ENCODE data around the gene CYP20A1. TPM values are rescaled to one million over a fixed set of nuclear protein-coding genes. Genes with fewer than 3 reads are reported as not detected.
A peak's percentile ranks its signal among the peaks of the same experiment; 100 is the strongest.
"Not testable (repeated sequence)": the region's sequence is repeated elsewhere in the genome, so short reads cannot be mapped to it uniquely, and the experiment has no call there.

CYP20A1 gene
- 10 to 100 TPM; 12.0 to 12.2 TPM for total RNA-seq

DNA sequence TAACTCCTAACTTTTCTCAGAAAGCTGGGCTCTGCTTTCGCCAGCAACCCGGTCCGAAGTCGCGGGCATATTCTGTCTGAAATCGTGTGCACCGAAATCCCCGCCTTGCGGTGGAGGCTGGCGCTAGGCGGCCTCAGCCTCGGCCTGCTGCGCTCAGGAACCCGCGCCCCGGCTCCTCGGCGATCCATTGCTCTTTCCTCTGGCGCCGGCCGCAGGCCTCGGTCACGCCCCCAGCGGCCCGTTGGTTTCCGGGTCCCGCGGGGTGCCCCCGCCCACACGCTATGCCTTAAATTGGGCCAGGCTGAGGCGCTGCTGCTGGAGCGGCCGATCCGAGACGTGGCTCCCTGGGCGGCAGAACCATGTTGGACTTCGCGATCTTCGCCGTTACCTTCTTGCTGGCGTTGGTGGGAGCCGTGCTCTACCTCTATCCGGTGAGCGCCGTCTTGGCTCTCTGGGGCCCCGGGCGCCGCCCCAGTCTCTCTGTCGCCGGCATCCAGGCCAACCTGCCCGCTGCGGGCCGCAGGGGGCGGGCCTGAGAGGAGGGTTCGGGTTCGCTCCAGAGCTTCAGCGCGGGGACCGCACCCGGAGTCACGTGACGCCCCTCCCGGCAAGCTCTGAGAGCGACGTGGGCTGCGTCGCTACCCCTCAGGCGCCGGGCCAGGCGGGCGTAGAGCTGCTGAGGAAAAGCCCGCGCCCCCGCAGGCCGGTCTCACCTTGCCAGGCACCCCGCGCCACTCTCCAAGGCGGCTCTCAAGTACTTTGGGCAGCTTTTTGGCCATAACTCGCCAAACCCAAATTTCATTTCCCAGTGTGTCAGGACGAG is at the start of gene CYP20A1:
TSS of gene CYP20A1 (plus strand) at position 315 of the 823 bp plus-strand sequence. CDS start at position 360, 45 bp downstream.
- peak; percentile 97 for DNase-seq
- CTCF ChIA-PET, result interaction anchor here (0.6 to 2.2 kb wide), 7 partner anchors 10 to 860 kb away, joined by 3 to 6 read pairs (median 3); no protein-coding TSS in a partner anchor
- Mint-ChIP-seq H3K4me3 (peak within 1 kb of the TSS; percentile 94), H3K4me1 (ENCODE audit: low read depth) (peaks cover 35% of the 10 kb centered on the region), H3K9me3 (no peaks in the 10 kb centered on the region), H3K36me3 (ENCODE audit: low read depth) (peaks cover 23% of the 10 kb centered on the region), H3K27ac (peak within 1 kb of the TSS; percentile 98), H3K27me3 (ENCODE audit: low read depth) (no peaks in the 10 kb centered on the region)
- intact Hi-C loops (cut with micrococcal nuclease), result loop anchor here (1.0 to 10.0 kb wide), 14 partner anchors 14 to 1206 kb away; partner anchors contain the start of genes ABI2, FAM117B, FZD7 and ICA1L

DNA sequence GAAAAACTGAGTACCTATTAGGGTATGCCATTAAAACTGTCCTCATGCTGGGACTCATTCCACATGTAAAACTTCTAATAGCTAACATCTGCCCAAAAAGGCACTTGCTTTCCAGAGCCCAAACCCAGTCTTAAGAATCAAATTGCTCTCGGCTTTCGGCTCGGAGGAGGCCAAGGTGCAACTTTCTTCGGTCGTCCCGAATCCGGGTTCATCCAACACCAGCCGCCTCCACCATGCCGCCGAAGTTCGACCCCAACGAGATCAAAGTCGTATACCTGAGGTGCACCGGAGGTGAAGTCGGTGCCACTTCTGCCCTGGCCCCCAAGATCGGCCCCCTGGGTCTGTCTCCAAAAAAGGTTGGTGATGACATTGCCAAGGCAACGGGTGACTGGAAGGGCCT is 48.3 kb upstream of the CYP20A1 start:
- H3K27ac Mint-ChIP-seq; H3K4me3 Mint-ChIP-seq; H3K4me1 Mint-ChIP-seq (ENCODE audit: low read depth); H3K36me3 Mint-ChIP-seq (ENCODE audit: low read depth); H3K27me3 Mint-ChIP-seq (ENCODE audit: low read depth); H3K9me3 Mint-ChIP-seq; DNase-seq; intact Hi-C loops (cut with micrococcal nuclease): not testable (repeated sequence)
- CTCF ChIA-PET, result interaction anchor here (0.6 kb wide), 1 partner anchor 168 kb away, joined by 3 read pairs; no protein-coding TSS in a partner anchor

DNA sequence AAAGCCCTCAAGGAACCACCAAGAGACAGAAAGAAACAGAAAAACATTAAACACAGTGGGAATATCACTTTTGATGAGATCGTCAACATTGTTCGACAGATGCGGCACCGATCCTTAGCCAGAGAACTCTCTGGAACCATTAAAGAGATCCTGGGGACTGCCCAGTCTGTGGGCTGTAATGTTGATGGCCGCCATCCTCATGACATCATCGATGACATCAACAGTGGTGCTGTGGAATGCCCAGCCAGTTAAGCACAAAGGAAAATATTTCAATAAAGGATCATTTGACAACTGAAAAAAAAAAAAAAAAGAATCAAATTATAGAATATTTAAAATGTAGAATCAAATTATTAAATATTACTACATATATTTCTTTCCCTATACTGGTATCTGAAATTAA is 47.8 kb upstream of the CYP20A1 start:
- H3K9me3 Mint-ChIP-seq; H3K27me3 Mint-ChIP-seq (ENCODE audit: low read depth); H3K4me3 Mint-ChIP-seq; CTCF ChIA-PET; intact Hi-C loops (cut with micrococcal nuclease); H3K36me3 Mint-ChIP-seq (ENCODE audit: low read depth); H3K27ac Mint-ChIP-seq; H3K4me1 Mint-ChIP-seq (ENCODE audit: low read depth); DNase-seq: not testable (repeated sequence)

- CTCF ChIA-PET, result interaction anchor here (0.6 kb wide), 1 partner anchor 200 kb away, joined by 3 read pairs; no protein-coding TSS in a partner anchor
These were observed 46.9 kb upstream of the CYP20A1 start for GRCh38 chr2:203191961-203192360.

DNA sequence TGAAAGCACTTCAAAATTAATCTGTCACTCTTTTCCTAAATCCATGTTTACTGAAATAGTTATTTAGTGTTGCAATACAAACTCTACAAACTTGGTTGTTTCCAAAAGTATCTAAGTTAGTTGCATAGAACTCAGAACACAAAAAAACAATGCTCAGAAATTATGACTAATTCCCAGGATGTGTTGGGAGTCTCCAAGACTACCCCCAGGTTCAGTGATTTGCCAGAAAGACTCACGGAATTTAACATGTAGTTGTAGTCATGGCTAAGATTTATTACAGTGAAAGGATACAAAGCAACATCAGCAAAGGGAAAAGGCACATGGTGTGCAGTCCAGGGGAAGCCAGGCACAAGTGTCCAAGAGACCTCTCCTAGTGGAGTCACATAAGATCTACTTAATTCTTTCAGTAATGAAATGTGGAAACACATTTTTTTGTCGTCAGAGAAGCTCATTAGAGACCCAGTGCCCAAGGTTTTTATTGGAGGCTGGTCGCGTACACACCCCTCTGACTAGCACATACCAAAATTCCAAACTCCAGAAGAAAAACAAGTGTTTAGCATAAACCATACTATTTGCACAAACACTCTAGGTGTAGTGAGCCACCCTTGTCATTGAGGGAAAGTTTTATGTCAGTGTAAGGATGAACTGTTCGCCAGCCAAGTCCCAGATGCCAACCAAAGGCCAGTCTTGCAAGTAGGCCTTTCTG is 43.3 kb upstream of the CYP20A1 start:
- H3K27ac Mint-ChIP-seq, result no peak overlapping the region
- peaks cover 4% of the 10 kb centered on the region for H3K36me3 Mint-ChIP-seq (ENCODE audit: low read depth)
- no peaks in the 10 kb centered on the region for H3K4me1 Mint-ChIP-seq (ENCODE audit: low read depth)
- intact Hi-C loops (cut with micrococcal nuclease), result no loop called here
- no peaks in the 10 kb centered on the region for H3K9me3 Mint-ChIP-seq
- CTCF ChIA-PET, result no interaction called here
- no peak overlapping the region for H3K4me3 Mint-ChIP-seq
- no peak for DNase-seq
- no peaks in the 10 kb centered on the region for H3K27me3 Mint-ChIP-seq (ENCODE audit: low read depth)

More at GRCh38 chr2:203191961-203192360, 46.9 kb upstream of the CYP20A1 start:
- Mint-ChIP-seq H3K27ac (no peak overlapping the region), H3K4me3 (no peak overlapping the region), H3K4me1 (ENCODE audit: low read depth) (no peaks in the 10 kb centered on the region), H3K9me3 (no peaks in the 10 kb centered on the region), H3K36me3 (ENCODE audit: low read depth) (peaks cover 8% of the 10 kb centered on the region), H3K27me3 (ENCODE audit: low read depth) (no peaks in the 10 kb centered on the region)
- DNase-seq, result no peak
- intact Hi-C loops (cut with micrococcal nuclease), result no loop called here

GRCh38 chr2:203200866-203201265 is 38.0 kb upstream of the CYP20A1 start:
- no peaks in the 10 kb centered on the region for H3K27me3 Mint-ChIP-seq (ENCODE audit: low read depth)
- intact Hi-C loops (cut with micrococcal nuclease), result no loop called here
- no peak for DNase-seq

DNA sequence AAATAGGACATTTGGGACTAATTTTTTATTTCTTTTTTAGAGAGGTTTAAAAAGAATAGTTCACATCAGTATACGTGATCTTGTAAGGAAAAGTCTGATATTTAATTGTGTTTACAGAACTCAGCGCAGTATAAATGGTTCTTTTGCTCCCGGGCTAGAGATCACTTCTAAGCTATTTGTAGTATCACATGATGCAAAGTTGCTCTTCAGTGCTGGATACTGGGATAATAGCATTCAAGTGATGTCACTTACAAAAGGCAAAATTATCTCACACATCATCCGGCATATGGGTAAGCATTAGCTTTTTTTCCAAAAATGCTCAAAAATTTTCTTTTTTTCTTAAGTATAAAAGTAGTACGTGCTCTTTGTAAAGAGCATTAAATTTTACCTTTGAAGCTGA is 37.4 kb upstream of the CYP20A1 start:
- CTCF ChIA-PET, result no interaction called here
- DNase-seq, result no peak
- H3K4me1 Mint-ChIP-seq (ENCODE audit: low read depth), result no peaks in the 10 kb centered on the region
- intact Hi-C loops (cut with micrococcal nuclease), result no loop called here
- H3K36me3 Mint-ChIP-seq (ENCODE audit: low read depth), result peaks cover 2% of the 10 kb centered on the region
- H3K4me3 Mint-ChIP-seq, result no peak overlapping the region
- no peak overlapping the region for H3K27ac Mint-ChIP-seq
- no peaks in the 10 kb centered on the region for H3K9me3 Mint-ChIP-seq
- H3K27me3 Mint-ChIP-seq (ENCODE audit: low read depth), result no peaks in the 10 kb centered on the region

More at GRCh38 chr2:203200866-203201265, 38.0 kb upstream of the CYP20A1 start:
- Mint-ChIP-seq H3K4me3 (no peak overlapping the region), H3K9me3 (no peaks in the 10 kb centered on the region), H3K27ac (no peak overlapping the region), H3K4me1 (ENCODE audit: low read depth) (no peaks in the 10 kb centered on the region), H3K36me3 (ENCODE audit: low read depth) (peaks cover under 1% of the 10 kb centered on the region)
- CTCF ChIA-PET, result no interaction called here

DNA sequence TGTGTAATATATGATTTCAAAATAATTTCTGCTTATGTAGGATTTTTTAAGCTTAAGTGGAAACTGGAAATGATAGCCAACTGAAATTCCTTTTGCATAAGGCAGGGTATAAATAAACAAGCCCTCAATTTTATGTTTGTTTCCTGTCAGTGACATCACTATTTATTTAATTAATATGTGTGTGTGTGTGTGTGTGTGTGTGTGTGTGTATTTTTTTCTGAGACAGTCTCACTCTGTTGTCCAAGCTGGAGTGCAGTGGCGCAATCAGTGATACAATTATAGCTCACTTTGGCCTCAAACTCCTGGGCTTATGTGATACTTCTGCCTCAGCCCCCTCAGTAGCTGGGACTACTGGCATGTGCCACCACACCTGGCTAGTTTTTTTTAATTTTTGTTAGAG is 29.3 kb upstream of the CYP20A1 start:
- DNase-seq, result no peak
- intact Hi-C loops (cut with micrococcal nuclease), result no loop called here
- H3K4me3 Mint-ChIP-seq, result no peak overlapping the region
- H3K27me3 Mint-ChIP-seq (ENCODE audit: low read depth), result no peaks in the 10 kb centered on the region
- H3K36me3 Mint-ChIP-seq (ENCODE audit: low read depth), result peaks cover 2% of the 10 kb centered on the region
- no peaks in the 10 kb centered on the region for H3K4me1 Mint-ChIP-seq (ENCODE audit: low read depth)
- H3K9me3 Mint-ChIP-seq, result no peaks in the 10 kb centered on the region
- no peak overlapping the region for H3K27ac Mint-ChIP-seq
- CTCF ChIA-PET, result interaction anchor here (0.6 kb wide), 1 partner anchor 58 kb away, joined by 4 read pairs; no protein-coding TSS in a partner anchor

GRCh38 chr2:203225423-203226039 is 13.3 kb upstream of the CYP20A1 start:
- CTCF ChIA-PET, result interaction anchor here (0.6 to 1.9 kb wide), 11 partner anchors 9 to 673 kb away, joined by 3 to 11 read pairs (median 4); no protein-coding TSS in a partner anchor
- Mint-ChIP-seq H3K36me3 (ENCODE audit: low read depth) (no peaks in the 10 kb centered on the region), H3K9me3 (no peaks in the 10 kb centered on the region), H3K27ac (no peak overlapping the region), H3K4me1 (ENCODE audit: low read depth) (no peaks in the 10 kb centered on the region), H3K4me3 (no peak overlapping the region), H3K27me3 (ENCODE audit: low read depth) (peaks cover 3% of the 10 kb centered on the region)
- intact Hi-C loops (cut with micrococcal nuclease), result loop anchor here (1.0 to 2.0 kb wide), 5 partner anchors 14 to 683 kb away; partner anchors contain the start of gene CYP20A1
- DNase-seq, result peak; percentile 43

DNA sequence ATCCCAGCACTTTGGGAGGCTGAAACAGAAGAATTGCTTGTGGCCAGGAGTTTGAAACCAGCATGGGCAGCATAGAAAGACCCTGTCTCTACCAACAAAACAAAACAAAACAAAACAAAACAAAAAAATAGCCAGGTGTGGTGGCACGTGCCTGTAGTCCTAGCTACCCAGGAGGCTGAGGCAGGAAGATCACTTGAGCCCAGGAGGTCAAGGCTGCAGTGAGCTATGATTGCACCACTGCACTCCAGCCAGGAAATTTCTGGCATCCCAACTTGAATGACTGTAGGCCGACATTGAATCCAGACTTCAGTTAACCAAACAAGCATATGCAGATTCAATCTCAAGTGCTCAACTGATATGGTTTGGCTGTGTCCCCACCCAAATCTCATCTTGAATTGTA is 9.1 kb upstream of the CYP20A1 start:
- H3K4me1 Mint-ChIP-seq (ENCODE audit: low read depth); H3K36me3 Mint-ChIP-seq (ENCODE audit: low read depth); DNase-seq; H3K27me3 Mint-ChIP-seq (ENCODE audit: low read depth); H3K9me3 Mint-ChIP-seq; H3K4me3 Mint-ChIP-seq; CTCF ChIA-PET; H3K27ac Mint-ChIP-seq: not testable (repeated sequence)
- intact Hi-C loops (cut with micrococcal nuclease), result loop anchor here (10.0 kb wide), 1 partner anchor 655 kb away; no protein-coding TSS in a partner anchor

- Mint-ChIP-seq H3K9me3 (no peaks in the 10 kb centered on the region), H3K4me3 (peak overlapping the region; percentile 94), H3K27me3 (ENCODE audit: low read depth) (no peaks in the 10 kb centered on the region), H3K27ac (peak overlapping the region; percentile 98), H3K4me1 (ENCODE audit: low read depth) (peaks cover 29% of the 10 kb centered on the region), H3K36me3 (ENCODE audit: low read depth) (peaks cover 16% of the 10 kb centered on the region)
- DNase-seq, result no peak
- CTCF ChIA-PET, result interaction anchor here (2.2 kb wide), 1 partner anchor 11 kb away, joined by 6 read pairs; no protein-coding TSS in a partner anchor
- intact Hi-C loops (cut with micrococcal nuclease), result loop anchor here (1.0 to 10.0 kb wide), 11 partner anchors 297 to 1205 kb away; partner anchors contain the start of genes FAM117B, FZD7, ICA1L and NOP58
These were observed 1.2 kb upstream of the CYP20A1 start for GRCh38 chr2:203237346-203238238.

Measured in activated naive CD4-positive, alpha-beta T cell treated with anti-CD3 and anti-CD28 coated beads for 36 hours (primary cell).